GM12878 (cell line): Measurements from ENCODE around the gene PAPSS2. TPM values are rescaled to one million over a fixed set of nuclear protein-coding genes. Genes with fewer than 3 reads are reported as not detected.

ENCODE experiments used
- ATAC-seq: fragments of 200-7000 bp; cut with Tn5 transposase; 3 replicates; pipeline ENCODE4 v1.9.1; 2020; ENCODE audit warnings: mild to moderate bottlenecking, moderate library complexity
- BruUV-seq: library from RNA; stranded (reverse); fragments of 400-500 nt; replicated peaks from 2 replicates; lab custom pipeline; 2021; lab: Mats Ljungman, UMichigan
- CTCF ChIA-PET: fragments of 300-600 bp; sonication (Branson Sonifier 250); formaldehyde crosslinking; extraction: SDS; loops from one replicate; lab custom pipeline; 2021; ENCODE audit warnings: inconsistent platforms; lab: Yijun Ruan, JAX
- POLR2A ChIA-PET: fragments of 350-600 bp; formaldehyde crosslinking; extraction: SDS; loops from one replicate; lab custom pipeline; 2021; ENCODE audit warnings: inconsistent platforms; lab: Charles Lee
- RAD21 ChIA-PET: fragments of 300-600 bp; sonication (Branson Sonifier 250); formaldehyde crosslinking; loops from one replicate; lab custom pipeline; 2023; ENCODE audit warnings: antibody characterized with exemption; ENCODE audit not compliant: unreplicated experiment; lab: Charles Lee
- SMC1A ChIA-PET: fragments of 300-600 bp; sonication (Branson Sonifier 250); formaldehyde crosslinking; loops from one replicate; lab custom pipeline; 2023; ENCODE audit not compliant: unreplicated experiment, uncharacterized antibody; lab: Charles Lee
- DNase-seq: peaks from one replicate; pipeline ENCODE4 v3.0.0-alpha.2; 2011; ENCODE audit warnings: low read depth, low spot score
- FAIRE-seq: peaks from 3 replicates; lab custom pipeline; 2011; peaks lifted over from hg19 to GRCh38; lab: Jason Lieb, UNC
- H2AFZ ChIP-seq: 2 replicates; pipeline ENCODE4 v1.6.0; 2011; ENCODE audit warnings: low read depth, low read length, control low read depth; ENCODE audit not compliant: control insufficient read depth
- H3K27ac ChIP-seq: 2 replicates; pipeline ENCODE4 v1.5.1; 2011; ENCODE audit warnings: control low read depth; ENCODE audit not compliant: control insufficient read depth, insufficient read depth
- H3K27me3 ChIP-seq, 2 experiments: replicated peaks in 1 of 2; 2 replicates each; pipeline versions ENCODE4 v1.6.0 to v1.6.1; 2011; ENCODE audit warnings: low read length in 1 of 2; ENCODE audit not compliant: control insufficient read depth in 2 of 2, insufficient read depth in 2 of 2
- H3K36me3 ChIP-seq, 2 experiments: 2 replicates each; pipeline ENCODE4 v1.5.1; 2011; ENCODE audit warnings: low read length in 1 of 2; ENCODE audit not compliant: control insufficient read depth in 2 of 2, insufficient read depth in 2 of 2
- H3K4me1 ChIP-seq: 2 replicates; pipeline ENCODE4 v1.6.1; 2011; ENCODE audit warnings: mild to moderate bottlenecking, low read length, moderate library complexity, mixed read lengths; ENCODE audit not compliant: control insufficient read depth, insufficient read depth
- H3K4me2 ChIP-seq: 2 replicates; pipeline ENCODE4 v1.6.0; 2011; ENCODE audit warnings: control low read depth; ENCODE audit not compliant: control insufficient read depth, insufficient read depth
- H3K4me3 ChIP-seq: fragments of 200-600 bp; sonication (generic); 2 replicates; pipeline ENCODE4 v1.5.1; 2016
- H3K79me2 ChIP-seq: 2 replicates; pipeline ENCODE4 v1.6.0; 2011; ENCODE audit warnings: low read length; ENCODE audit not compliant: control insufficient read depth, insufficient read depth
- H3K9ac ChIP-seq: 2 replicates; pipeline ENCODE4 v1.8.0; 2011; ENCODE audit warnings: low read length, control low read depth, mixed read lengths; ENCODE audit not compliant: control insufficient read depth, insufficient read depth
- H3K9me3 ChIP-seq: replicated peaks from 3 replicates; pipeline ENCODE4 v1.5.1; 2011; ENCODE audit warnings: mild to moderate bottlenecking, low read length; ENCODE audit not compliant: control insufficient read depth, insufficient read depth
- H4K20me1 ChIP-seq: 2 replicates; pipeline ENCODE4 v1.6.0; 2011; ENCODE audit not compliant: control insufficient read depth, insufficient read depth
- CREM ChIP-seq: IDR thresholded peaks from 2 replicates; pipeline ENCODE4 v1.6.1; 2014; ENCODE audit warnings: antibody characterized with exemption, low read depth
- CUX1 ChIP-seq: IDR thresholded peaks from 2 replicates; pipeline ENCODE4 v1.6.1; 2012; ENCODE audit warnings: improper control_type of control experiment, low read depth, low read length; ENCODE audit not compliant: insufficient replicate concordance
- E4F1 ChIP-seq: fragments of 450-650 bp; IDR thresholded peaks from 2 replicates; pipeline ENCODE4 v1.6.1; 2018; ENCODE audit warnings: borderline replicate concordance, mild to moderate bottlenecking; ENCODE audit not compliant: partially characterized antibody
- HSF1 ChIP-seq: fragments of 150-350 bp; IDR thresholded peaks from 2 replicates; pipeline ENCODE4 v1.6.1; 2014; ENCODE audit warnings: mild to moderate bottlenecking, low read depth, low read length
- MXI1 ChIP-seq: fragments of 150-350 bp; IDR thresholded peaks from 2 replicates; pipeline ENCODE4 v1.6.1; 2011; ENCODE audit warnings: low read depth, mild to moderate bottlenecking, inconsistent platforms, low read length, improper control_type of control experiment
- MYB ChIP-seq: fragments of 150-350 bp; IDR thresholded peaks from 2 replicates; pipeline ENCODE4 v1.6.1; 2014; ENCODE audit warnings: mild to moderate bottlenecking, low read depth, low read length, borderline replicate concordance
- MYC ChIP-seq: IDR thresholded peaks from 2 replicates; pipeline ENCODE4 v1.6.1; 2011; ENCODE audit warnings: mild to moderate bottlenecking, low read length, moderate library complexity, inconsistent platforms; ENCODE audit not compliant: insufficient read depth, insufficient replicate concordance, insufficient read length, severe bottlenecking
- NFXL1 ChIP-seq: fragments of 450-650 bp; IDR thresholded peaks from 2 replicates; pipeline ENCODE4 v1.6.1; 2017; ENCODE audit warnings: antibody characterized with exemption, mild to moderate bottlenecking, borderline replicate concordance
- NR2F1 ChIP-seq: fragments of 450-650 bp; conservative IDR thresholded peaks from 2 replicates; pipeline ENCODE4 v1.6.1; 2017; ENCODE audit warnings: mild to moderate bottlenecking
- PAX5 ChIP-seq: IDR thresholded peaks from 2 replicates; pipeline ENCODE4 v1.6.1; 2011; ENCODE audit warnings: low read depth, low read length, borderline replicate concordance
- POLR2AphosphoS5 ChIP-seq: IDR thresholded peaks from 2 replicates; pipeline ENCODE4 v1.6.1; 2011; ENCODE audit warnings: mild to moderate bottlenecking, low read length, inconsistent platforms
- RELA ChIP-seq: fragments of 450-650 bp; IDR thresholded peaks from 2 replicates; pipeline ENCODE4 v1.8.0; 2014; ENCODE audit warnings: borderline replicate concordance; ENCODE audit not compliant: partially characterized antibody
- TAF1 ChIP-seq: IDR thresholded peaks from 2 replicates; pipeline ENCODE4 v1.6.1; 2011; ENCODE audit warnings: mild to moderate bottlenecking, low read depth, low read length, borderline replicate concordance
- TCF7 ChIP-seq: IDR thresholded peaks from 2 replicates; pipeline ENCODE4 v1.6.1; 2014; ENCODE audit warnings: antibody characterized with exemption, borderline replicate concordance
- WGBS: methylation state at CpG from one replicate; pipeline ENCODE4 v1.1.6; 2016; ENCODE audit warnings: low lambda C conversion rate; ENCODE audit not compliant: insufficient replicate concordance, insufficient coverage; ENCODE audit errors: missing lambda C conversion rate; 5-methylcytosine and 5-hydroxymethylcytosine counted together
- in situ Hi-C: fragments of 300-500 bp; cut with MboI; formaldehyde crosslinking; loops from 9 replicates; pipeline ENCODE4 v1.14.3; 2018; ENCODE audit warnings: mixed read lengths
- intact Hi-C: fragments of 100-400 bp; cut with micrococcal nuclease; formaldehyde crosslinking; loops from one replicate; pipeline ENCODE4 v1.14.2; 2022; ENCODE audit not compliant: unreplicated experiment
- polyA plus RNA-seq, 11 experiments: library from polyadenylated mRNA; depleted of rRNA in 4 of 11; unstranded in 6 of 11; stranded (reverse) in 5 of 11; fragments of >200 nt; fragmentation: Nextera tagmentation in 4 of 11; fragmentation: Illumina TruSeq in 1 of 11; extraction: Ambion mirVana in 4 of 11; extraction: Trizol in 1 of 11; gene quantifications; 1 replicate in 1 of 11; 2 replicates in 10 of 11; pipeline versions ENCODE4 v1.2.1 to v1.2.3, GENCODE V29; 2011 to 2016; ENCODE audit warnings: inconsistent platforms in 2 of 11, missing spikeins in 2 of 11, low read depth in 1 of 11
- total RNA-seq, 4 experiments: library from RNA; depleted of rRNA in 3 of 4; stranded (reverse); fragments of >200 nt in 3 of 4; fragmentation: Illumina TruSeq in 1 of 4; extraction: Trizol in 1 of 4; gene quantifications; 2 replicates each; pipeline versions ENCODE4 v1.2.1 to v1.2.3, GENCODE V29; 2013 to 2021

PAPSS2 gene
- total and polyA plus RNA-seq, 10 of the 15 experiments (the other 5 are each of a cell fraction or from before 2014, with no cell fraction given), result 0.15 to 2.1 (median 0.37) TPM

- Histone ChIP-seq H3K36me3 (peaks cover 4 to 27% of the 10 kb centered on the region in 2 experiments), H3K27ac (no peak overlapping the region), H3K4me2 (no peak overlapping the region), H3K4me3 (no peak overlapping the region), H3K79me2 (no peaks in the 10 kb centered on the region)
- ATAC-seq, result no peak
- SMC1A ChIA-PET, result interaction anchor here (0.6 kb wide), 1 partner anchor 14 kb away, joined by 3 read pairs; no protein-coding TSS in a partner anchor
- TF ChIP-seq MYB (no peak), NFXL1 (no peak), RELA (no peak), NR2F1 (no peak), POLR2AphosphoS5 (no peak), TCF7 (no peak), PAX5 (no peak), TAF1 (no peak), CUX1 (no peak), CREM (no peak), E4F1 (no peak), MXI1 (no peak), HSF1 (no peak), MYC (no peak)
- TF ChIP-seq, all 136 proteins: peak for 0
- Histone ChIP-seq H4K20me1 (no peaks in the 10 kb centered on the region), H3K9ac (no peak overlapping the region), H3K4me1 (no peaks in the 10 kb centered on the region), H3K9me3 (peaks cover 1% of the 10 kb centered on the region; the same call in 2 of the 3 replicates), H2AFZ (no peak overlapping the region), H3K27me3 (no peaks in the 10 kb centered on the region)
- no TSS peak for BruUV-seq
- ChIA-PET RAD21 (no interaction called here), CTCF (no interaction called here), POLR2A (no interaction called here)
- in situ Hi-C loops (no loop called here), intact Hi-C loops (no loop called here)
- FAIRE-seq (no peak), DNase-seq (no peak)
- 96% methylated on average over 2 of the region's 2 CpGs for WGBS
These were observed 121.9 kb downstream of the PAPSS2 start for GRCh38 chr10:87781545-87781944.
